HG03558 (cell line): ENCODE measurements around the gene ANK2.

Experiments used
- ATAC-seq: cut with Tn5 transposase; IDR thresholded peaks from one replicate; pipeline ENCODE4 v1.9.1; 2021; ENCODE audit warnings: moderate number of reproducible peaks; ENCODE audit not compliant: unreplicated experiment; ENCODE audit errors: extremely low read depth

ANK2 gene

GRCh38 chr4:113270520-113271319 lies 221.3 kb downstream of the ANK2 start:
- ATAC-seq = no peak

GRCh38 chr4:113272523-113272922 lies 223.1 kb downstream of the ANK2 start:
- no peak for ATAC-seq

GRCh38 chr4:113273721-113274220 lies 224.3 kb downstream of the ANK2 start:
- no peak for ATAC-seq

GRCh38 chr4:113276464-113277170 lies 227.2 kb downstream of the ANK2 start:
- no peak for ATAC-seq

GRCh38 chr4:113278324-113278934 lies 229.0 kb downstream of the ANK2 start:
- peak; percentile 98 for ATAC-seq

GRCh38 chr4:113285501-113285900 lies 236.0 kb downstream of the ANK2 start:
- ATAC-seq = no peak

- no peak for ATAC-seq
Observed at GRCh38 chr4:113288257-113288656, 238.8 kb downstream of the ANK2 start.

GRCh38 chr4:113288696-113289095 lies 239.2 kb downstream of the ANK2 start:
- no peak for ATAC-seq

- ATAC-seq = no peak
Observed at GRCh38 chr4:113289766-113290165, 240.3 kb downstream of the ANK2 start.

- ATAC-seq = no peak
Observed at GRCh38 chr4:113290666-113291065, 241.2 kb downstream of the ANK2 start.

- ATAC-seq = no peak
Observed at GRCh38 chr4:113292371-113293042, 243.1 kb downstream of the ANK2 start.

- ATAC-seq = no peak
Observed at GRCh38 chr4:113293043-113293560, 243.6 kb downstream of the ANK2 start.

GRCh38 chr4:113293674-113294073 lies 244.2 kb downstream of the ANK2 start:
- no peak for ATAC-seq

GRCh38 chr4:113294908-113295307 lies 245.5 kb downstream of the ANK2 start:
- ATAC-seq = no peak

- ATAC-seq = no peak
Observed at GRCh38 chr4:113300471-113300928, 251.0 kb downstream of the ANK2 start.

GRCh38 chr4:113302051-113302450 lies 252.6 kb downstream of the ANK2 start:
- ATAC-seq = no peak

GRCh38 chr4:113303315-113303714 lies 253.9 kb downstream of the ANK2 start:
- ATAC-seq = no peak

- no peak for ATAC-seq
Observed at GRCh38 chr4:113311047-113311446, 261.6 kb downstream of the ANK2 start.

GRCh38 chr4:113312529-113312928 lies 263.1 kb downstream of the ANK2 start:
- no peak for ATAC-seq

- no peak for ATAC-seq
Observed at GRCh38 chr4:113314426-113314825, 265.0 kb downstream of the ANK2 start.
